WTC11 (cell line): ENCODE data around the gene ZNF608. TPM values are rescaled to one million over a fixed set of nuclear protein-coding genes. Genes with fewer than 3 reads are reported as not detected.
A peak's percentile ranks its signal among the peaks of the same experiment; 100 is the strongest.

ENCODE experiments used
- ATAC-seq: fragments of 200-7000 bp; cut with Tn5 transposase; 2 replicates; pipeline ENCODE4 v1.10.0; 2021; ENCODE audit warnings: mild to moderate bottlenecking, moderate library complexity
- CTCF ChIA-PET: fragments of 300-600 bp; sonication (Branson Sonifier 250); formaldehyde crosslinking; loops from one replicate; lab custom pipeline; 2021; ENCODE audit warnings: antibody characterized with exemption; lab: Charles Lee
- POLR2A ChIA-PET: fragments of 350-600 bp; sonication (Branson Sonifier 250); formaldehyde crosslinking; loops from one replicate; lab custom pipeline; 2021; ENCODE audit warnings: antibody characterized with exemption; lab: Charles Lee
- DNase-seq: peaks from one replicate; pipeline ENCODE4 v3.0.0; 2021; ENCODE audit warnings: low spot score
- H3K27ac Mint-ChIP-seq: 2 replicates; pipeline ENCODE4 v1.8.0; 2021; ENCODE audit warnings: mixed read lengths
- H3K27me3 Mint-ChIP-seq: 2 replicates; pipeline ENCODE4 v1.8.0; 2021; ENCODE audit warnings: low read depth, mild to moderate bottlenecking, moderate library complexity, mixed read lengths
- H3K36me3 Mint-ChIP-seq: 2 replicates; pipeline ENCODE4 v1.8.0; 2021; ENCODE audit warnings: mixed read lengths
- H3K4me1 Mint-ChIP-seq: 2 replicates; pipeline ENCODE4 v1.8.0; 2022; ENCODE audit warnings: mixed read lengths
- H3K4me3 Mint-ChIP-seq: 2 replicates; pipeline ENCODE4 v1.8.0; 2021; ENCODE audit warnings: mild to moderate bottlenecking, moderate library complexity, mixed read lengths
- H3K9me3 Mint-ChIP-seq: 2 replicates; pipeline ENCODE4 v1.8.0; 2021; ENCODE audit warnings: mixed read lengths
- ERG ChIP-seq: fragments of 250-450 bp; sonication (Bioruptor Pico); IDR thresholded peaks from 2 replicates; pipeline ENCODE4 v1.8.0; 2021; ENCODE audit warnings: mild to moderate bottlenecking
- MLX ChIP-seq: sonication (generic); formaldehyde crosslinking; IDR thresholded peaks from 2 replicates; pipeline ENCODE4 v1.8.1; 2023; ENCODE audit warnings: mild to moderate bottlenecking, missing genetic modification reagents, moderate library complexity
- NFE2L1 ChIP-seq: sonication (generic); formaldehyde crosslinking; IDR thresholded peaks from 2 replicates; pipeline ENCODE4 v1.8.1; 2023; ENCODE audit warnings: missing genetic modification reagents
- RELA ChIP-seq: sonication (generic); formaldehyde crosslinking; IDR thresholded peaks from 2 replicates; pipeline ENCODE4 v1.8.1; 2022; ENCODE audit warnings: missing genetic modification reagents, mild to moderate bottlenecking, borderline replicate concordance
- SP1 ChIP-seq: sonication (generic); formaldehyde crosslinking; conservative IDR thresholded peaks from 2 replicates; pipeline ENCODE4 v1.8.1; 2022; ENCODE audit warnings: missing genetic modification reagents
- TEAD1 ChIP-seq: sonication (generic); formaldehyde crosslinking; IDR thresholded peaks from 2 replicates; pipeline ENCODE4 v1.8.0; 2022; ENCODE audit warnings: mild to moderate bottlenecking, missing genetic modification reagents
- ZNF532 ChIP-seq: fragments of 250-450 bp; sonication (Bioruptor Pico); IDR thresholded peaks from 2 replicates; pipeline ENCODE4 v1.9.0; 2021; ENCODE audit warnings: mild to moderate bottlenecking, borderline replicate concordance
- ZNF671 ChIP-seq: fragments of 250-450 bp; sonication (Bioruptor Pico); IDR thresholded peaks from 2 replicates; pipeline ENCODE4 v1.8.0; 2021; ENCODE audit warnings: mild to moderate bottlenecking
- ZSCAN18 ChIP-seq: fragments of 250-450 bp; sonication (Bioruptor Pico); IDR thresholded peaks from 2 replicates; pipeline ENCODE4 v2.1.2; 2022; ENCODE audit warnings: mild to moderate bottlenecking, moderate library complexity
- total RNA-seq: library from RNA; stranded (reverse); gene quantifications from 3 replicates; pipeline ENCODE4 v1.2.3, GENCODE V29; 2021

Gene ZNF608
- total RNA-seq, 1 experiment from 2014 or later, result 40.6 TPM

GRCh38 chr5:124738681-124739633 is 7.5 kb downstream of the ZNF608 start:
- Mint-ChIP-seq H3K9me3 (peaks cover 4% of the 10 kb centered on the region), H3K27me3 (0 out of 2 replicates have a peak, but pooled peaks cover 5% of the 10 kb centered on the region), H3K36me3 (no peaks in the 10 kb centered on the region; the same call in 1 of the 2 replicates), H3K4me1 (no peaks in the 10 kb centered on the region; the same call in 1 of the 2 replicates), H3K27ac (peak overlapping the region; percentile 93), H3K4me3 (peak overlapping the region; percentile 50)
- ATAC-seq, result peak; percentile 66
- no peak for DNase-seq
- TF ChIP-seq NFE2L1 (no peak), SP1 (peak; percentile 28; the same call in 1 of the 2 replicates), TEAD1 (peak; percentile 73; the same call in 1 of the 2 replicates)
- POLR2A ChIA-PET, result interaction anchor here (1.1 to 3.2 kb wide), 3 partner anchors 10 to 78 kb away, joined by 3 to 27 read pairs (median 3); no protein-coding TSS in a partner anchor
- CTCF ChIA-PET, result interaction anchor here (0.6 to 2.2 kb wide), 7 partner anchors 9 to 459 kb away, joined by 3 to 18 read pairs (median 4); no protein-coding TSS in a partner anchor

GRCh38 chr5:124737651-124738050 is 8.8 kb downstream of the ZNF608 start:
- peaks cover 4% of the 10 kb centered on the region for H3K9me3 Mint-ChIP-seq
- CTCF ChIA-PET, result interaction anchor here (0.8 to 1.1 kb wide), 3 partner anchors 11 to 1098 kb away, joined by 3 to 9 read pairs (median 3); no protein-coding TSS in a partner anchor
- H3K27me3 Mint-ChIP-seq, result 0 out of 2 replicates have a peak, but pooled peaks cover 5% of the 10 kb centered on the region
- TF ChIP-seq ZNF532 (CRISPR knock-in tag), result 0 out of 2 replicates have a peak, but pooled peaks have one; percentile 29
- TF ChIP-seq TEAD1, result peak; percentile 50; the same call in 1 of the 2 replicates
- no peak for TF ChIP-seq ERG (CRISPR knock-in tag)
- TF ChIP-seq ZNF671, result no peak
- peak overlapping the region; percentile 50 for H3K4me3 Mint-ChIP-seq
- ATAC-seq, result peak; percentile 8
- peak overlapping the region; percentile 93 for H3K27ac Mint-ChIP-seq
- DNase-seq, result no peak
- H3K4me1 Mint-ChIP-seq, result no peaks in the 10 kb centered on the region; the same call in none of the 2 replicates
- POLR2A ChIA-PET, result interaction anchor here (0.5 to 3.2 kb wide), 3 partner anchors 11 to 14 kb away, joined by 3 to 27 read pairs (median 5); no protein-coding TSS in a partner anchor
- H3K36me3 Mint-ChIP-seq, result no peaks in the 10 kb centered on the region; the same call in 1 of the 2 replicates

GRCh38 chr5:124736805-124737188 is 9.6 kb downstream of the ZNF608 start:
- 0 out of 2 replicates have a peak, but pooled peaks cover 5% of the 10 kb centered on the region for H3K27me3 Mint-ChIP-seq
- no peak for ATAC-seq
- ChIA-PET POLR2A (interaction anchor here (1.0 to 3.2 kb wide), 2 partner anchors 12 to 15 kb away, joined by 5 to 27 read pairs; no protein-coding TSS in a partner anchor), CTCF (interaction anchor here (1.1 kb wide), 1 partner anchor 1099 kb away, joined by 3 read pairs; no protein-coding TSS in a partner anchor)
- no peak for TF ChIP-seq RELA (CRISPR knock-in tag)
- TF ChIP-seq ZSCAN18 (CRISPR knock-in tag), result no peak
- TF ChIP-seq MLX (CRISPR knock-in tag), result no peak
- peak overlapping the region; percentile 93 for H3K27ac Mint-ChIP-seq
- peak overlapping the region; percentile 50 for H3K4me3 Mint-ChIP-seq
- no peaks in the 10 kb centered on the region; the same call in 1 of the 2 replicates for H3K36me3 Mint-ChIP-seq
- DNase-seq, result no peak
- no peaks in the 10 kb centered on the region; the same call in none of the 2 replicates for H3K4me1 Mint-ChIP-seq
- H3K9me3 Mint-ChIP-seq, result peaks cover 4% of the 10 kb centered on the region
